Calu3 (cell line): Measurements from ENCODE around the gene SCRT2. TPM values are rescaled to one million over a fixed set of nuclear protein-coding genes. Genes with fewer than 3 reads are reported as not detected.

Experiments
- BruUV-seq: library from RNA; stranded (reverse); fragments of 400-500 nt; replicated peaks from 2 replicates; lab custom pipeline; 2021; lab: Mats Ljungman, UMichigan
- CTCF ChIA-PET: fragments of 300-600 bp; sonication (Branson Sonifier 250); formaldehyde crosslinking; loops from one replicate; lab custom pipeline; 2022; ENCODE audit warnings: antibody characterized with exemption; lab: Charles Lee
- DNase-seq: peaks from one replicate; pipeline ENCODE4 v3.0.0; 2022
- H3K27ac Mint-ChIP-seq: one replicate; pipeline ENCODE4 v1.8.0; 2022; ENCODE audit warnings: mixed read lengths; ENCODE audit not compliant: unreplicated experiment
- H3K27me3 Mint-ChIP-seq: one replicate; pipeline ENCODE4 v1.8.0; 2022; ENCODE audit warnings: mixed read lengths; ENCODE audit not compliant: unreplicated experiment
- H3K36me3 Mint-ChIP-seq: one replicate; pipeline ENCODE4 v1.8.0; 2022; ENCODE audit warnings: mild to moderate bottlenecking, moderate library complexity, mixed read lengths; ENCODE audit not compliant: insufficient read depth, unreplicated experiment
- H3K4me1 Mint-ChIP-seq: one replicate; pipeline ENCODE4 v1.8.0; 2022; ENCODE audit warnings: mild to moderate bottlenecking, low read depth, mixed read lengths; ENCODE audit not compliant: unreplicated experiment
- H3K4me3 Mint-ChIP-seq: one replicate; pipeline ENCODE4 v1.8.0; 2022; ENCODE audit warnings: mild to moderate bottlenecking, low read depth, moderate library complexity, mixed read lengths; ENCODE audit not compliant: unreplicated experiment
- H3K9me3 Mint-ChIP-seq: one replicate; pipeline ENCODE4 v1.8.0; 2022; ENCODE audit warnings: low read depth, mixed read lengths; ENCODE audit not compliant: unreplicated experiment
- CTCF ChIP-seq: fragments of 200-600 bp; IDR thresholded peaks from one replicate; pipeline ENCODE4 v1.8.0; 2022; ENCODE audit warnings: antibody characterized with exemption; ENCODE audit not compliant: unreplicated experiment
- intact Hi-C: fragments of 100-400 bp; cut with micrococcal nuclease; formaldehyde crosslinking; loops from one replicate; pipeline ENCODE4 v1.10.0; 2022; ENCODE audit not compliant: unreplicated experiment
- total RNA-seq: library from RNA; stranded (reverse); gene quantifications from 2 replicates; pipeline ENCODE4 v1.2.3, GENCODE V29; 2022

Gene SCRT2
- total RNA-seq, 1 experiment from 2014 or later: not detected

- Mint-ChIP-seq H3K36me3 (no peaks in the 10 kb centered on the region), H3K9me3 (peaks cover 6% of the 10 kb centered on the region), H3K27me3 (peaks cover 80% of the 10 kb centered on the region), H3K4me3 (no peak overlapping the region), H3K4me1 (no peaks in the 10 kb centered on the region), H3K27ac (no peak overlapping the region)
- intact Hi-C loops: no loop called here
- no peak for TF ChIP-seq CTCF
- CTCF ChIA-PET: no interaction called here
- BruUV-seq: no TSS peak
- no peak for DNase-seq
Measured at GRCh38 chr20:620246-620645, 55.4 kb downstream of the SCRT2 start.

GRCh38 chr20:618980-619379, 56.6 kb downstream of the SCRT2 start:
- Mint-ChIP-seq H3K4me1 (no peaks in the 10 kb centered on the region), H3K9me3 (peaks cover 6% of the 10 kb centered on the region), H3K27me3 (peaks cover 89% of the 10 kb centered on the region), H3K27ac (no peak overlapping the region), H3K36me3 (no peaks in the 10 kb centered on the region), H3K4me3 (no peak overlapping the region)
- TF ChIP-seq CTCF: no peak
- CTCF ChIA-PET: no interaction called here
- no peak for DNase-seq
- no TSS peak for BruUV-seq
- intact Hi-C loops: no loop called here

GRCh38 chr20:617934-618690, 57.5 kb downstream of the SCRT2 start:
- no peak for TF ChIP-seq CTCF
- peaks cover 91% of the 10 kb centered on the region for H3K27me3 Mint-ChIP-seq
- CTCF ChIA-PET: no interaction called here
- DNase-seq: no peak
- no peak overlapping the region for H3K27ac Mint-ChIP-seq
- peaks cover 6% of the 10 kb centered on the region for H3K9me3 Mint-ChIP-seq
- BruUV-seq: no TSS peak
- H3K4me1 Mint-ChIP-seq: no peaks in the 10 kb centered on the region
- no peaks in the 10 kb centered on the region for H3K36me3 Mint-ChIP-seq
- H3K4me3 Mint-ChIP-seq: no peak overlapping the region
- intact Hi-C loops: no loop called here

- H3K27ac Mint-ChIP-seq: no peak overlapping the region
- no peak for TF ChIP-seq CTCF
- CTCF ChIA-PET: no interaction called here
- no peak for DNase-seq
- H3K9me3 Mint-ChIP-seq: peaks cover 6% of the 10 kb centered on the region
- no peak overlapping the region for H3K4me3 Mint-ChIP-seq
- H3K36me3 Mint-ChIP-seq: no peaks in the 10 kb centered on the region
- peaks cover 91% of the 10 kb centered on the region for H3K27me3 Mint-ChIP-seq
- no peaks in the 10 kb centered on the region for H3K4me1 Mint-ChIP-seq
- BruUV-seq: no TSS peak
- intact Hi-C loops: no loop called here
Measured at GRCh38 chr20:615514-615913, 60.1 kb downstream of the SCRT2 start.
